Naive B cell (primary cell): ENCODE results near the gene ARPC5L. TPM values are rescaled to one million over a fixed set of nuclear protein-coding genes. Genes with fewer than 3 reads are reported as not detected.

Source experiments
- ATAC-seq, 2 donors: fragments of 150-1000 bp; cut with Tn5 transposase; 2 replicates each; pipeline ENCODE4 v1.10.0; 2021; ENCODE audit warnings: low read depth in 2 of 2, mild to moderate bottlenecking in 2 of 2, moderate library complexity in 2 of 2
- DNase-seq: peaks from one replicate; pipeline ENCODE4 v3.0.0; 2022
- H3K27ac Mint-ChIP-seq, 6 donors: one replicate each; pipeline ENCODE4 v1.8.0; 2020 to 2022; ENCODE audit warnings: mild to moderate bottlenecking in 6 of 6, mixed read lengths in 6 of 6, moderate library complexity in 5 of 6, inconsistent platforms in 2 of 6
- H3K27me3 Mint-ChIP-seq, 3 donors: one replicate each; pipeline ENCODE4 v1.8.0; 2021 to 2022; ENCODE audit warnings: mixed read lengths in 3 of 3, mild to moderate bottlenecking in 1 of 3
- H3K36me3 Mint-ChIP-seq, 2 donors: one replicate each; pipeline ENCODE4 v1.8.0; 2020 to 2022; ENCODE audit warnings: mixed read lengths in 2 of 2, inconsistent platforms in 1 of 2, mild to moderate bottlenecking in 1 of 2
- H3K4me1 Mint-ChIP-seq, 3 donors: one replicate each; pipeline ENCODE4 v1.8.0; 2020 to 2022; ENCODE audit warnings: mixed read lengths in 3 of 3, inconsistent platforms in 1 of 3, mild to moderate bottlenecking in 1 of 3, moderate library complexity in 1 of 3
- H3K4me3 Mint-ChIP-seq, 8 donors: one replicate each; pipeline ENCODE4 v1.8.0; 2020 to 2022; ENCODE audit warnings: mild to moderate bottlenecking in 8 of 8, mixed read lengths in 8 of 8, moderate library complexity in 8 of 8, inconsistent platforms in 2 of 8
- H3K9me3 Mint-ChIP-seq, 7 donors: one replicate each; pipeline ENCODE4 v1.8.0; 2020 to 2022; ENCODE audit warnings: mixed read lengths in 7 of 7, mild to moderate bottlenecking in 5 of 7, inconsistent platforms in 2 of 7, moderate library complexity in 1 of 7
- polyA plus RNA-seq, 6 donors: library from polyadenylated mRNA; unstranded; fragments of 300-500 nt; fragmentation: Illumina TruSeq; gene quantifications; one replicate each; pipeline ENCODE4 v1.2.3, GENCODE V29; 2021; ENCODE audit warnings: low read depth in 6 of 6

The ARPC5L gene
- polyA plus RNA-seq, 6 donors from 2014 or later = 44.1 to 71.6 (median 58.0) TPM

GRCh38 chr9:124879226-124879625 is 17.3 kb downstream of the ARPC5L start:
- Mint-ChIP-seq H3K9me3 (no peaks in the 10 kb centered on the region), H3K27me3 (no peaks in the 10 kb centered on the region), H3K36me3 (peaks cover 11 to 16% of the 10 kb centered on the region in 2 donors), H3K4me3 (no peak overlapping the region), H3K27ac (peak overlapping the region in 3 of 6 donors; percentile 26 to 76 (median 66)), H3K4me1 (peaks cover 8 to 12% (median 12%) of the 10 kb centered on the region in 3 donors)
- ATAC-seq = no peak
- no peak for DNase-seq

- Mint-ChIP-seq H3K27me3 (no peaks in the 10 kb centered on the region), H3K9me3 (no peaks in the 10 kb centered on the region), H3K4me3 (no peak overlapping the region), H3K27ac (no peak overlapping the region), H3K4me1 (peaks cover 0 to 8% (median 6%) of the 10 kb centered on the region in 3 donors), H3K36me3 (peaks cover 13 to 14% of the 10 kb centered on the region in 2 donors)
- ATAC-seq = no peak
- DNase-seq = no peak
Observed at GRCh38 chr9:124880501-124880900, 18.6 kb downstream of the ARPC5L start.

- H3K27me3 Mint-ChIP-seq = no peaks in the 10 kb centered on the region
- H3K27ac Mint-ChIP-seq = peak overlapping the region in 1 of 6 donors; percentile 21
- no peak overlapping the region for H3K4me3 Mint-ChIP-seq
- ATAC-seq = no peak
- H3K36me3 Mint-ChIP-seq = peaks cover 19 to 21% of the 10 kb centered on the region in 2 donors
- DNase-seq = no peak
- no peaks in the 10 kb centered on the region for H3K9me3 Mint-ChIP-seq
- H3K4me1 Mint-ChIP-seq = peaks cover 0 to 9% (median 6%) of the 10 kb centered on the region in 3 donors
Observed at GRCh38 chr9:124881138-124881743, 19.3 kb downstream of the ARPC5L start.

GRCh38 chr9:124882231-124882630 is 20.3 kb downstream of the ARPC5L start:
- H3K27me3 Mint-ChIP-seq = no peaks in the 10 kb centered on the region
- no peak for ATAC-seq

GRCh38 chr9:124884376-124884775 is 22.4 kb downstream of the ARPC5L start:
- no peak for DNase-seq
- peak overlapping the region in 1 of 8 donors; percentile 15 for H3K4me3 Mint-ChIP-seq
- peaks cover 0 to 5% (median 0%) of the 10 kb centered on the region in 3 donors for H3K4me1 Mint-ChIP-seq
- H3K36me3 Mint-ChIP-seq = peaks cover 13 to 22% of the 10 kb centered on the region in 2 donors
- no peak for ATAC-seq
- H3K27ac Mint-ChIP-seq = peak overlapping the region in 1 of 6 donors; percentile 82
- H3K9me3 Mint-ChIP-seq = no peaks in the 10 kb centered on the region
- H3K27me3 Mint-ChIP-seq = no peaks in the 10 kb centered on the region

More at GRCh38 chr9:124882231-124882630, 20.3 kb downstream of the ARPC5L start:
- peak overlapping the region in 2 of 6 donors; percentile 20 to 85 for H3K27ac Mint-ChIP-seq
- no peak for DNase-seq
- H3K4me3 Mint-ChIP-seq = no peak overlapping the region
- peaks cover 18 to 23% of the 10 kb centered on the region in 2 donors for H3K36me3 Mint-ChIP-seq
- H3K4me1 Mint-ChIP-seq = peaks cover 0 to 8% (median 2%) of the 10 kb centered on the region in 3 donors
- H3K9me3 Mint-ChIP-seq = no peaks in the 10 kb centered on the region

- Mint-ChIP-seq H3K36me3 (peaks cover 12 to 26% of the 10 kb centered on the region in 2 donors), H3K27ac (peak overlapping the region in 2 of 6 donors; percentile 57 to 92), H3K27me3 (no peaks in the 10 kb centered on the region), H3K4me3 (no peak overlapping the region), H3K4me1 (peaks cover 0 to 4% (median 0%) of the 10 kb centered on the region in 3 donors), H3K9me3 (no peaks in the 10 kb centered on the region)
- ATAC-seq (no peak), DNase-seq (no peak)
Observed at GRCh38 chr9:124885551-124885950, 23.6 kb downstream of the ARPC5L start.

GRCh38 chr9:124886461-124886860 is 24.5 kb downstream of the ARPC5L start:
- DNase-seq (no peak), ATAC-seq (no peak)
- Mint-ChIP-seq H3K4me1 (peaks cover 0 to 4% (median 0%) of the 10 kb centered on the region in 3 donors), H3K27ac (peak overlapping the region in 1 of 6 donors; percentile 53), H3K36me3 (peaks cover 12 to 31% of the 10 kb centered on the region in 2 donors), H3K9me3 (no peaks in the 10 kb centered on the region), H3K27me3 (no peaks in the 10 kb centered on the region), H3K4me3 (no peak overlapping the region)

- no peak overlapping the region for H3K4me3 Mint-ChIP-seq
- H3K36me3 Mint-ChIP-seq = peaks cover 12 to 31% of the 10 kb centered on the region in 2 donors
- H3K27me3 Mint-ChIP-seq = no peaks in the 10 kb centered on the region
- no peaks in the 10 kb centered on the region for H3K9me3 Mint-ChIP-seq
- peak overlapping the region in 1 of 6 donors; percentile 83 for H3K27ac Mint-ChIP-seq
- H3K4me1 Mint-ChIP-seq = peaks cover 0 to 4% (median 0%) of the 10 kb centered on the region in 3 donors
- DNase-seq (no peak), ATAC-seq (no peak)
Observed at GRCh38 chr9:124886866-124887492, 25.0 kb downstream of the ARPC5L start.

GRCh38 chr9:124887832-124888231 is 25.9 kb downstream of the ARPC5L start:
- Mint-ChIP-seq H3K4me3 (no peak overlapping the region), H3K27ac (no peak overlapping the region), H3K36me3 (peaks cover 12 to 31% of the 10 kb centered on the region in 2 donors), H3K4me1 (peaks cover 0 to 4% (median 0%) of the 10 kb centered on the region in 3 donors), H3K27me3 (no peaks in the 10 kb centered on the region), H3K9me3 (no peaks in the 10 kb centered on the region)
- DNase-seq = no peak
- no peak for ATAC-seq

GRCh38 chr9:124889006-124889405 is 27.1 kb downstream of the ARPC5L start:
- DNase-seq (no peak), ATAC-seq (no peak)
- Mint-ChIP-seq H3K36me3 (peaks cover 12 to 39% of the 10 kb centered on the region in 2 donors), H3K9me3 (no peaks in the 10 kb centered on the region), H3K27ac (peak overlapping the region in 2 of 6 donors; percentile 34 to 72), H3K27me3 (no peaks in the 10 kb centered on the region), H3K4me3 (no peak overlapping the region), H3K4me1 (peaks cover 0 to 4% (median 0%) of the 10 kb centered on the region in 3 donors)

- Mint-ChIP-seq H3K9me3 (no peaks in the 10 kb centered on the region), H3K27me3 (no peaks in the 10 kb centered on the region), H3K4me1 (peaks cover 7 to 10% (median 7%) of the 10 kb centered on the region in 3 donors), H3K27ac (no peak overlapping the region), H3K4me3 (peak overlapping the region in 1 of 8 donors; percentile 22), H3K36me3 (peaks cover 12 to 50% of the 10 kb centered on the region in 2 donors)
- DNase-seq = no peak
- ATAC-seq = no peak
Observed at GRCh38 chr9:124890179-124890578, 28.2 kb downstream of the ARPC5L start.

GRCh38 chr9:124894035-124894740 is 32.3 kb downstream of the ARPC5L start:
- Mint-ChIP-seq H3K4me3 (no peak overlapping the region), H3K36me3 (peaks cover 11 to 44% of the 10 kb centered on the region in 2 donors)
- DNase-seq = no peak

GRCh38 chr9:124894741-124895170 is 32.8 kb downstream of the ARPC5L start:
- DNase-seq (peak; percentile 20), ATAC-seq (peak; percentile 56 to 67)
- Mint-ChIP-seq H3K36me3 (peaks cover 11 to 44% of the 10 kb centered on the region in 2 donors), H3K27ac (peak overlapping the region; percentile 8 to 95 (median 72)), H3K27me3 (no peaks in the 10 kb centered on the region), H3K4me1 (peaks cover 13 to 16% (median 15%) of the 10 kb centered on the region in 3 donors), H3K9me3 (no peaks in the 10 kb centered on the region), H3K4me3 (peak overlapping the region in 1 of 8 donors; percentile 42)

More at GRCh38 chr9:124894035-124894740, 32.3 kb downstream of the ARPC5L start:
- peaks cover 13 to 16% (median 15%) of the 10 kb centered on the region in 3 donors for H3K4me1 Mint-ChIP-seq
- peak overlapping the region in 4 of 6 donors; percentile 55 to 95 (median 78) for H3K27ac Mint-ChIP-seq
- ATAC-seq = no peak
- H3K9me3 Mint-ChIP-seq = no peaks in the 10 kb centered on the region
- no peaks in the 10 kb centered on the region for H3K27me3 Mint-ChIP-seq
